Mesenteric fat pad (tissue), 1 donor: Measurements from ENCODE around the gene SETD5. TPM values are rescaled to one million over a fixed set of nuclear protein-coding genes. Genes with fewer than 3 reads are reported as not detected.

Experiments used
- DNase-seq: peaks from one replicate; pipeline ENCODE4 v3.0.0-alpha.2; 2020; ENCODE audit warnings: low spot score
- long read RNA-seq: library from polyadenylated mRNA; unstranded; transcript quantifications from one replicate; pipeline ENCODE4 v2.0.0, GENCODE V29; 2020
- total RNA-seq: library from RNA; stranded (reverse); fragmentation: NEBNext Ultra II Directional; extraction: Animal tissue kit (Norgen Biotek cat#: 25700); gene quantifications from one replicate; pipeline ENCODE4 v1.2.1, GENCODE V29; 2021
- donor health status: DM: yes; HTN: yes; CAD: no.

The SETD5 gene
- total RNA-seq, result 127 TPM
- long read RNA-seq, transcript SETD5-213 (3 exons, 1,074 nt), result major isoform, 5 of 81 reads
- long read RNA-seq, partial matches to known transcripts, result 51 of 81 reads
- long read RNA-seq, other reads (novel, unspliced or antisense), result 23 of 81 reads

GRCh38 chr3:9397332-9397905 is at the start of gene SETD5:
TSS of gene SETD5 (plus strand) at chr3:9397615. CDS start at chr3:9428939, 31,324 bp downstream.
- peak; percentile 100 for DNase-seq

GRCh38 chr3:9347887-9348286 is 49.5 kb upstream of the SETD5 start:
- no peak for DNase-seq

DNA sequence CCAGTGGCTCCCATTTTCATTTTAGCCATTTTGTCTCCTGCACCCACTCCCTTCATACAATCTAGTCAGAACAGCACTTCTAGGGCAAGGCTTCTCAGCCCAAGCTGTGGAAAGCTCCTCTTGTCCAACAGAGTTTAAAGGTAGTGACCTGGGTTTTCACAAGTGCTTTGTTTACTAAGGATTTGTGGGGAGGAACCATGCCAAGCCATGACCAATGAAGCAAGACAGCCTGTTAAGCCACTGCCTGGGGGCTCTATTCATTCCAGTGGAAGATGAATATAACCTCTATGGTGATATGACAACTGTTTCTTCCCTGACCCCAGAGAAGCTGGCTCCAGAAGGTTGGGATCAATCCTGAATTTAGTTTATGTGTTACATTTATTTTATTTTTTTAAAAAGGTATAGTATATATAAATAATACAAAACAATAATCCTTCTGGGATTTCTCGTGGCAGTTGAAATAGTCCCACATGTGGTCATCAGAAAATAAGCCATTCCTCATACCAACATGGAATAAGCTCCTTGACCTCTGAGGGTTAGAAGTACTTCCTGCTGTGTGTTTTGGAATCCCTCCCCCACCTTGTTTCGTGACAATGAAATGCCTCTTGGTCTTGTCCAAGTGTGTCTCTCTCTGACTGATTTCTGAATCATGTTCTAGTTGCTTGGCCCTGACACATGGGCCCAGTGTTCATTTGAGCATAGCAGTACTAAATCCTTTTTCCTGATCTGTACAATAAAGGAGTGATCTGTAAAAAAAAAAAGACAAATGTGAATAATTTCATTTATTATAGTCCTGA is 47.9 kb upstream of the SETD5 start:
- DNase-seq, result no peak

DNA sequence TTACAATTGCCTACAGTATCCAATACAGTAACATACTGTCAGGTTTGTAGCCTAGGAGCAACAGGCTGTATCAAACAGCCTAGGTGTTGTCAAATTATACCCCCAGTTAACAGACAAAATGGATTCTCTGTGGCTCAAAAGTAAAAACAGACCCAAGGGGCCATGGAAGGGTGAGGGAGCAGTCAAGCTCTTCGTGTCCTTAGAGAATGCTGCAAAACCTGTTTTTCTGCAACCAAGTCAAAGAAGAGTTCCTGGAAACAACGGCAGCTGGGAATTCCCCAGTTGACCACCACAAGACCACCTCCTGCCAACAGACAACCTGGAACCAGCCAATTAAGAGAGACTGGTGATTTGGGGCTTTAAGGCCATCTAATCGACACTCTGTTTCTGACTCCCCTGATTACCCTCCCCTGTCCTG is 45.7 kb upstream of the SETD5 start:
- no peak for DNase-seq

DNA sequence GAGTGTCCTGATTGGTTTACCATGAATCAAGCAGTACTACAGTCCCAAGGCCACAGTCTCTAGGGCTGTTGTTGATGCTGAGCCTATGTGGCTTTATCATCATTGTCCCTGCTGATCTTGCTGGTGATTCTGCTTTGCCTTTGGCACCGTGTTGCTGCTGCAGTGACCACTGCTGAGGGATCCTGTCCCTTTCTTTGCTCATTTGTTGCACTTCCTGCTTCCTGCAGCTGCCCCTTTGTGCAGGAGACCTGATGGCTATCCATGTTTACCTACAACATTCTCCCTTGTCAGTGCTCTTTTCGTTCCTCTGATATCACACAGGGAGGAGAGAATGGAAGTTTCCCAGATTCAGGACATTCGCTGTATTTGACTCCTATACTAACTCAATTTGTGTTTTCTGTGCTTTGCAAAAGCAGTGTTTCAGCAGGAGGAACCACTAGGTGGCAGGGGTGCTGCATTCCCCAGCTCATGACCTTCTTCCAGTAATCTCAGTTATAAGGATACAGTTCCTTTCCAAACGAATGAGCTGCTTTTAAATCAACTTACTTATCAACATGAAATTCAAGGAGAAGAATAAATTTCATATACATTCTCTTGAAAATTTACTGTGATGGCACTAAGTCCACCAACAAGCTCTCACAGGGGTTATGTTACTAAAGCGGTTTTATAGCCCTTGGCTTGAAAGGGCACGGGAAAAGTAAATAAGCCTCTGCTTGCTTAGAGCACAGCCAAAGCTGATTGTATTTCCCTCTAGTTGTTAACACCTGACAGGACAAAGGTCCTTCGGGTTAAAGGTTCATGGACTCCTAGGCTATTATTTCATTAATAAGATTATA is 44.3 kb upstream of the SETD5 start:
- DNase-seq, result no peak

DNA sequence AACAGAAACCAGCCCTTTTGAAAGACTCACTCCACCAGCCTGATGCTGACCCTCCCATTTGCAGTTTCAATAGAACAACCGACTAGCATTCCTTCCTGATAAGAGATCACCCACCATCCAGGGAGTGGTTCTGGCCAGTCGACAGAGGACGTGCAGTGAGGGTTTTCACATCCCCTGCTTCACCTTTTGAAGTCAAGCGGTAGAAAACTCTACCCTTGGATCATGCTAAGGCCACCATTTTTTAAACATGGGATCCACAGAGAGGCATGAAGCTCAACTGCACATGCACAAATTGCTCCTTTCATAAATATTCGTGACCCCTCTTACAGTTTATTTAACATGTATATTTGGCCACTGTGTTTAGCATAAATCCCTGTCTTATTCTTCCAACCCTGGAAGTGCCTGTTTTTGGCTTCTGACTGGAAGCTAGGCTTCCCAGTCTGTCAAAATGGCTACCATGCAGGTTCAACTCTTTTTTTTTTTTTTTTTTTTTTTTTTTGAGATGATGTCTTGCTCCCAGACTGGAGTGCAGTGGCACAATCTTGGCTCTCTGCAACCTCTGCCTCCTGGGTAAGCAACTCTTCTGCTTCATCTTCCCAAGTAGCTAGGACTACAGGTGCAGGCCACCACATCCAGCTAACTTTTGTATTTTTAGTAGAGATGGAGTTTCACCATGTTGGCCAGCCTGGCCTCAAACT is 35.6 kb upstream of the SETD5 start:
- no peak for DNase-seq

- peak; percentile 98 for DNase-seq
These were observed 34.5 kb upstream of the SETD5 start, which contains the start of gene THUMPD3 for GRCh38 chr3:9362731-9363530. TSS of gene THUMPD3 (plus strand) at chr3:9363054. CDS start at chr3:9365069, 2,015 bp downstream.

DNA sequence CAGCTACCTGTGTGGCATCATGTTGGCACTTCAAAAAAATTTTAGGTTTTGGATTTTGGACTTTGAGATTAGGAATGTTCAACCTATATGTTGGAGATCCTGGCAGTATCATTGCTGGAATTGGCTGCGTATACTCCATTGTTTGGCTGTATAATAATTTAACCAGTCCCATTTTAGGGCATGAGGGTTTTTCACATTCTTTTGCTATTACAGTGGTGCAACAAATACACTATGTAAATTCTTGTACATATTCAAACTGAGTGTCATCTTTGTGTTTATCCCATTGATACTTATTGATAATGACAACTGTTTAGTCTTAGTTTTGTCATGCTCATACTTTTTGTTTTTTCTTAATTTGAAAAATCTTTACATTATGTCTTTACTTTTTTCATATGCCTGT is 27.9 kb upstream of the SETD5 start:
- no peak for DNase-seq

DNA sequence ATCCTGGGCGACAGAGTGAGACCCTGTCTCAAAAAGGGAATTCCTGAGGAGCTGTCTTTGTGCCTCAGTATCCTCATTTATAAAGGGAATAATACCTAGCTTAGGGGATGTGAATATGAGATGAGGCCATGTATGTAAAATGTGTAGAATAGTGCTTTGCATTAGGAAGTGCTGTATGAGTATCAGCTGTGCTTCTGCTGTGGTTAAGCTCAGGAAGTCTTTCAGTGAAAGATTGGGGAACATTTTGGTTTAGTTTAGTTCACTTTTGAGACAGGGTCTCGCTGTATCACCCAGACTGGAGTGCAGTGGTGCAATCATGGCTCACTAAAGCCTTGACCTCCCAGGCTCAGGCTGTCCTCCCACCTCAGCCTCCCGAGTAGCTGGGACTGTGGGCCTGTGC is 23.9 kb upstream of the SETD5 start:
- no peak for DNase-seq

GRCh38 chr3:9377981-9378380 is 19.4 kb upstream of the SETD5 start:
- no peak for DNase-seq

DNA sequence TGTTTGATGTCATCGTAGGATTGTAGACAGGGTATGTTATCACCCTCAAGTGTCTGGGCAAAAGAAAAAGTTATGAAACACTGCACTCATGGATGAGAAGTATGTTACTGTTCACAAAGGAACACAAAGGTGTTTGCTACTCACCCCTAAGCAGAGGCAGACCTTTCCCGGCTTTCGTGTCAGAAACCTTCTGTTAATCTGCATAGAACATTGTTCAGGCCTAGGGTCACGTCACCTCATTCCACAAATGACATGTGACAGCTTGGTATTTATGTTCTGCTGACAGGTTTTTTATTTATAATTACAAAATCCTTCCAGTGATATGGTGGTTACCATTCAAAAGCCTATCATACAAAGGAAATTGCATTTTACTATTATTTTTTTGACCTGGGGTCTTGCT is 18.1 kb upstream of the SETD5 start:
- DNase-seq, result no peak

DNA sequence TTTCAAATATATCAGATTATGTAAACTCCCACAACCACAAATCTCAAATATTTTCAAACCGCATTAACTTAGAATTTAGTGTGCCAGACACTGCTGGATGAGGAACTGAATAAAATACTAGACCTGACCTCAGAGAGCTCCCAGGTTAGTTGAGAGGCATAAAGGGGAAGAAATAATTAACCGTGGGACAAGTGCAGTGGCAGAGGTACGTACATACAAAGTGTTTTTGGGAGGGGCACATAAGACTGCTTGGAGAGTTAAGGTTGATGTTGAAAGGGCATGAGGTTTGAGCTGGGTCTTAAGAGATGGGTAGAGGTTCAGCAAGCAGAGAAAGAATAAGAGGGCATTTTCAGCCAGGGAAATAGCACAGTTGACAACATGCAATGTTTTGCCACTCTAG is 17.4 kb upstream of the SETD5 start:
- no peak for DNase-seq

DNA sequence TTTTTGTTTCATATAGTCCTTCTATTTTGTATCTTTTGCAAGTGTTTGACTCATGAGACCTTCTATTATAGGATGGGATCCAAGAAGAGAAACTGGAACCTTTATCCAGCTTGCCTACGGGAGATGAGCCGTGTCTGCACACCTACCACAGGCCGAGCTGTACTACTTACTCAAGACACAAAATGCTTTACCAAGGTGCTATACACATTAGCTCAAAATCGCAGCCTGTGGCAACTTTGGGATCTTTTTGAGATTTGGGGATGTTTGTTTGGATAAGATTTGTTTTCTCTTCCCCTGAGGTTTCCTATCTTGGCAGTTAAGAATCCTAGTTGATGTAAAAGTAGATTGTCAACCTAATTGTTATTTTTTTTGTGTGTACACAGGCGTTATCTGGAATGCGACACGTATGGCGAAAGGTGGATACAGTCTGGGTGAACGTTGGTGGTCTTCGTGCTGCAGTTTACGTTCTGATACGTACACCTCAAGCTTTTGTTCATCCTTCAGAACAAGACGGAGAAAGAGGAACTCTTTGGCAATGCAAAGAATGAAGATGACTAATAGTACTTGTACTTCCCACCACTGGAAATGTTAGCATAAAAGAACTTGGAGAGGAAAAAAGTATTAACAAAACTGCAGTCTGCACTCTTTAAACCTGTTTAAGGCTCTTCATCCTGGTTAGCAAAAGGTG is 13.1 kb upstream of the SETD5 start:
- no peak for DNase-seq

- DNase-seq, result no peak
These were observed 12.0 kb upstream of the SETD5 start for GRCh38 chr3:9385187-9386077.

GRCh38 chr3:9386078-9386459 is 11.3 kb upstream of the SETD5 start:
- no peak for DNase-seq

DNA sequence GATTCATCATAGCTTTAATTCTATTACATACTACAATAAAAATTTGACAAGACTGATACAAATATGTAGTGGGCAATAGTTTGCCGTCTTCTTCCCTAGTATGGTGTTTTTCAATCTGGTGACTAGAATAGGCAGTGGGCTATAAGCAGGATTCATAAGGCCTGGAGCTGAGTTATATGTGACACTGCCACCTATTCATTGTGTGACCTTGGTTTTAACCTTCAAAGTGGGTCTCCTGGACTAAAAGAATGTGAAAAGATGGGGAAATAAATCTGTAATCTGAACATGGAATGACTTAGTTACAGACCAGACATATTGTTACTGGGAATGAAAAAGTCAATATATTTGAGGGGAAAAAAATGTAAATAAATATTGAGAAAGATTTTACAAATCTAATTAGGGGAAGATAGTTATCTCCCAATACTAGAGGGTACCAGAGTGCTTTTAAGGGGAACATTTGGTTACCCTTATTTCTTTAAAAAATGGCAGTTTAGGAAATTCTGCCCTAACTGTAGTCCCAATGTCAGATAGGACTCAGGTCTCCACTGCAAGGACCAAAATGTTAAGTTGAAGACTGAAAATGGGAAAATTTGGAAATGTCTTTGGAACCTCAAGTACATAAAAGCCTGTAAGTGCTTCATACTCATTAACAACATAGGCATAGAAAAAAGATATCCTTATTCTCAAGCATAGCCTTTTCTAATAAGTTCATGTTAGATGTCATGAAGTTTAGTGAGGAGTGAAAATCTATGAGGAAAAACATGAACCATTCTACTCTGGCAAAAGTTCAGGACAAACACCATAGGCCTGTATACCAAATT is 10.7 kb upstream of the SETD5 start:
- no peak for DNase-seq

- DNase-seq, result no peak
These were observed 10.1 kb upstream of the SETD5 start for GRCh38 chr3:9387322-9387655.

DNA sequence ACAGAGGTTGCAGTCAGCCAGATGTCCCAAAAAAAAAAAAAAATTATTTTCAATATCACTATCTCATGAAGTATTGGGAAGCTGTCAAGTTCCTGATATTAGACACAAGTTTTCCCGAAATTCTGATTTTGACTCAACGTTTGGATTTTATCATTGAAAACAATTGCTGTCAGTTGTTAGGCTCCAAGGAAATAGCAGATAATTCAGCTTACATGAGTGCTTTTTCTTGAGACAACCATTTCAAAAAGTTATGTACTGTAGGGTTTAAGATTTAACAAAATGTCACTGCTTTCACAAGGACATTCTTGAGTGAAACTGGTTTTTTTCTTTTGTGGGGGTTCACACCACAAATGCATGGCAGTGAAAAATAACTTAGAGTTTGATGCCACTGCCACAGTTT is 9.3 kb upstream of the SETD5 start:
- DNase-seq, result no peak
